H1 (cell line): ENCODE data around the gene USH2A. TPM values are rescaled to one million over a fixed set of nuclear protein-coding genes. Genes with fewer than 3 reads are reported as not detected.

Experiments used
- polyA plus RNA-seq, 7 experiments: library from polyadenylated mRNA; depleted of rRNA in 3 of 7; stranded (reverse) in 5 of 7; unstranded in 2 of 7; fragments of >200 nt in 5 of 7; fragments of 200-250 nt in 2 of 7; gene quantifications; 1 replicate in 5 of 7; 2 replicates in 1 of 7; 4 replicates in 1 of 7; pipeline versions ENCODE4 v1.2.1 to v1.2.3, GENCODE V29; 2011 to 2013; ENCODE audit warnings: missing spikeins in 2 of 7, mixed read lengths in 2 of 7
- total RNA-seq: library from RNA; stranded (reverse); fragmentation: NEBNext Ultra II Directional; extraction: Animal tissue kit (Norgen Biotek cat#: 25700); gene quantifications from 2 replicates; pipeline ENCODE4 v1.2.1, GENCODE V29; 2021
- TF ChIP-seq, protein P1 (sequence below), 3 experiments: IDR thresholded peaks; 1 replicate in 2 of 3; 2 replicates in 1 of 3; pipeline versions ENCODE4 v1.5.1 to v1.6.1; 2011; ENCODE audit warnings: low read length in 3 of 3, mild to moderate bottlenecking in 3 of 3, inconsistent platforms in 2 of 3, low read depth in 1 of 3, moderate library complexity in 1 of 3; ENCODE audit not compliant: insufficient read depth in 1 of 3; ENCODE audit errors: control extremely low read depth in 1 of 3

Gene USH2A
- total and polyA plus RNA-seq, 2 of the 8 experiments (the other 6 are each of a cell fraction or from before 2014, with no cell fraction given): 0.02 to 0.17 TPM

DNA sequence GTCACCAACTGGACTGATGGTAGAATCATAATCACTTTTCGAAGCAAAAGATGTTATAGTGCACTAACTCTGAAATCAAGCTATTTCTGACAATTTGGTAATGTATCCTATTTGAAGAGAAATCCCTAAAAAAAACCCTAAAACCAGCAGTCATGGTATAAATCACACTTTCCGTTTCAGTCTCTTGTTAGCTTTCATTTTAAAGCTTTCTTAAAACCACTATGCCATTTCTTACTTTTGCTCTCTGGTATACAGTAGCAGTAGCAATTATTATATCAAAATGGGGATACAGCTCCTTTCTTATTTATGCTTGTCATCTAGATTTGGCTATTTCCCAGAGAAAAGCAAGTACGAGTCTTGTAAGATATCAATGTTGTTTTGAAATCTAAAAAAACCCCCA is 532.8 kb downstream of the USH2A start (continued):
- TF ChIP-seq, protein P1, sequence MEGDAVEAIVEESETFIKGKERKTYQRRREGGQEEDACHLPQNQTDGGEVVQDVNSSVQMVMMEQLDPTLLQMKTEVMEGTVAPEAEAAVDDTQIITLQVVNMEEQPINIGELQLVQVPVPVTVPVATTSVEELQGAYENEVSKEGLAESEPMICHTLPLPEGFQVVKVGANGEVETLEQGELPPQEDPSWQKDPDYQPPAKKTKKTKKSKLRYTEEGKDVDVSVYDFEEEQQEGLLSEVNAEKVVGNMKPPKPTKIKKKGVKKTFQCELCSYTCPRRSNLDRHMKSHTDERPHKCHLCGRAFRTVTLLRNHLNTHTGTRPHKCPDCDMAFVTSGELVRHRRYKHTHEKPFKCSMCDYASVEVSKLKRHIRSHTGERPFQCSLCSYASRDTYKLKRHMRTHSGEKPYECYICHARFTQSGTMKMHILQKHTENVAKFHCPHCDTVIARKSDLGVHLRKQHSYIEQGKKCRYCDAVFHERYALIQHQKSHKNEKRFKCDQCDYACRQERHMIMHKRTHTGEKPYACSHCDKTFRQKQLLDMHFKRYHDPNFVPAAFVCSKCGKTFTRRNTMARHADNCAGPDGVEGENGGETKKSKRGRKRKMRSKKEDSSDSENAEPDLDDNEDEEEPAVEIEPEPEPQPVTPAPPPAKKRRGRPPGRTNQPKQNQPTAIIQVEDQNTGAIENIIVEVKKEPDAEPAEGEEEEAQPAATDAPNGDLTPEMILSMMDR (IDR thresholded peaks at IDR 0.05; ENCODE audit: control extremely low read depth in 1 of 3, insufficient read depth in 1 of 3, low read depth in 1 of 3, low read length in 3 of 3): no peak
